OCI-LY7 (cell line): Measurements from ENCODE around the gene TAB2.

Source experiments
- EZH2phosphoT487 ChIP-seq: fragments of 200-600 bp; sonication (generic); IDR thresholded peaks from 2 replicates; pipeline ENCODE4 v1.6.1; 2018; ENCODE audit warnings: low read depth, borderline replicate concordance, mild to moderate bottlenecking, mixed run types, antibody characterized with exemption, low read length, moderate library complexity, mixed read lengths
- TF ChIP-seq, protein P1 (sequence below): fragments of 200-600 bp; sonication (generic); conservative IDR thresholded peaks from 2 replicates; pipeline ENCODE4 v1.5.1; 2014; ENCODE audit warnings: mild to moderate bottlenecking, antibody characterized with exemption, low read length, moderate library complexity, mixed read lengths

DNA sequence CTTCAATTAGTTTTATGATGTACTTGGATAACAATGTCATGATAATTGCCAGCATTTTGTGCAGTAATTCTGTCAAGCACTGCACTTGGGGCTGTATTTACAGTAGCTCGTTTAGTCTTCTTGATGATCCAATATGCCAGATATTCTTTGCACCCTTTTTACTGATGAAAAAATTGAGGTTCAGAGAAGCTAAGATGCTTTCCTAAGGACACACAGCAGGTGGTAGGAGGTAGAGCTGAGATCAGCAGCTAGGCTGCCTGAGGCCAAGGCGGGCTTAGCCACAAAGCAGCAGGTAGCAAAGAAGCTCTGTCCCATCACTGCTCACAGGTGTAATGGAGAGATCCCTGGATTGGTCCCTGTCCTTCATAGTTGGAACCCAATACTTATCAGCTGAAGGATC is 115.9 kb downstream of the TAB2 start:
- TF ChIP-seq, protein P1, sequence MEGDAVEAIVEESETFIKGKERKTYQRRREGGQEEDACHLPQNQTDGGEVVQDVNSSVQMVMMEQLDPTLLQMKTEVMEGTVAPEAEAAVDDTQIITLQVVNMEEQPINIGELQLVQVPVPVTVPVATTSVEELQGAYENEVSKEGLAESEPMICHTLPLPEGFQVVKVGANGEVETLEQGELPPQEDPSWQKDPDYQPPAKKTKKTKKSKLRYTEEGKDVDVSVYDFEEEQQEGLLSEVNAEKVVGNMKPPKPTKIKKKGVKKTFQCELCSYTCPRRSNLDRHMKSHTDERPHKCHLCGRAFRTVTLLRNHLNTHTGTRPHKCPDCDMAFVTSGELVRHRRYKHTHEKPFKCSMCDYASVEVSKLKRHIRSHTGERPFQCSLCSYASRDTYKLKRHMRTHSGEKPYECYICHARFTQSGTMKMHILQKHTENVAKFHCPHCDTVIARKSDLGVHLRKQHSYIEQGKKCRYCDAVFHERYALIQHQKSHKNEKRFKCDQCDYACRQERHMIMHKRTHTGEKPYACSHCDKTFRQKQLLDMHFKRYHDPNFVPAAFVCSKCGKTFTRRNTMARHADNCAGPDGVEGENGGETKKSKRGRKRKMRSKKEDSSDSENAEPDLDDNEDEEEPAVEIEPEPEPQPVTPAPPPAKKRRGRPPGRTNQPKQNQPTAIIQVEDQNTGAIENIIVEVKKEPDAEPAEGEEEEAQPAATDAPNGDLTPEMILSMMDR: no peak
- no peak for TF ChIP-seq EZH2phosphoT487
